Left kidney (tissue), 2 donors: ENCODE data around the gene SUDS3. TPM values are rescaled to one million over a fixed set of nuclear protein-coding genes. Genes with fewer than 3 reads are reported as not detected.
A peak's percentile ranks its signal among the peaks of the same experiment; 100 is the strongest.

Experiments used
- DNase-seq: peaks from one replicate; pipeline ENCODE4 v3.0.0-alpha.2; 2013
- polyA plus RNA-seq: library from polyadenylated mRNA; unstranded; fragments of 120-200 nt; gene quantifications from one replicate; pipeline ENCODE4 v1.2.1, GENCODE V29; 2013; ENCODE audit not compliant: insufficient read length

Gene SUDS3
- polyA plus RNA-seq, 1 donor, result 60.3 TPM

GRCh38 chr12:118355843-118356242 lies 20.5 kb upstream of the SUDS3 start:
- DNase-seq, result no peak

DNA sequence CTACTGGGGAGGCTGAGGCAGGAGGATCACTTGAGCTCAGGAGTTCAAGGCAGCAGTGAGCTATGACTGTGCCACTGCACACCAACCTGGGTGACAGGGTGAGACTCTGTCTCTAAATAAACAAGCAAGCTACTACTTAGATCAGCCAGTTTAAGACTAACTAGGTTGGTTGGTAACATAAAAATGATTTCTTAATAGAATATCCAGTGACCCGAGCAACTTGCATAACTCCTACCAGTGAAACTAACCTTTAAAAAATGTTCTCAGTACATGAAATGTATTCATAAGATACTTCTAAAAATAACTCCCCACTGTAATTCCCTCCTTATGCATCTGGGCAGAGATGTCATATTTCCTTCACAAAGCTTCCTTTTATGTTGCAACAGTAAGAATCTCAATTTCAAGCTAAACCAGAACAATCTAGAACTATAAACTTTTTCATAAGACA lies 19.5 kb upstream of the SUDS3 start:
- DNase-seq, result no peak

DNA sequence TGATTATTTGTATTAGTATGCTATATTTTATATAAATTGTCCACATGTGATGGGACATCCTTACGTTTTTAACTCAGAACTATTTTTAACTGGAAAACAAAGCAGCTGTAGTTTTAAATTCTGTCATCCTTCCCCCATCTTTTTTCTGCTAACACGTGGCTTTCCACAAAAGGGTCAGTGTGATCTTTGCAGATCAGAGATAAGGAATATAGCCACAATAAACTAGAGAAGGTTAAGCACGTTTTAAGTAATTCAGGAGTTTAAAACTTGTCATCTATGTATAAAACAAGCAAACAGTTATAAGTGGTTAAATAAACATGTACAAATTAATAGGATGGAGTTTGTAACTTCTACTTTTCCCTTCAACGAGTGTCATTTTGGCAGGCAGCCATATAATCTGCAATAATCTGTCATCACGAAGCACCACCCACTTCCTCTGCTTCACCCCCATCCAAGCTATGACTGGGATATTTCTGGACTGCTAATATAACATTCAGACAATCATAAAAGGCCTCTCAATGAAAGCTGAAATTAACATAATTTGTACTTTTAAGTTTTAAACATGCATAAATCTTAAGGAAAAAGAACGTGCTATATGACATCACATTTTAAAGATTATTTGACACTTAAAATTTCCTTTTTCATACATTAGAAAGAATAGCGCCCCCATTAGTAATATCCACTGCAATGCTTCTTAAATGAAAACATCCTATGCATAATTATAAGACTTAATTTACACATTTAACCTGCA lies 18.9 kb upstream of the SUDS3 start:
- no peak for DNase-seq

DNA sequence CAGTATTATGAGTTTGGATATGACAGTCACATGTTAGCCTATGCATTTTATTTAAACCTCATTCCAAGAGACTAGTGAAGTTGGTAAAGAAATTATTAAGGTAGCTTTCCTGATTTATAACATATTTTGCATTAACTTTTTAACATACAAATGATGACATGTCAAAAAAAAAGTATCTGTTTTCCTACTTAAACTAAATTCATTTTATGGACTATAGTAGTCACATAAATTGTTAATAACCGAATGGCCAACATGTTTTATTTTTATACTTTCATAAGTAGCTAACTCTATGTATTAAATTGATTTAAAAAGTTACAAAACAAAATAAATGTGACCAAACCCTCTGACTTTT lies 18.4 kb upstream of the SUDS3 start:
- no peak for DNase-seq

DNA sequence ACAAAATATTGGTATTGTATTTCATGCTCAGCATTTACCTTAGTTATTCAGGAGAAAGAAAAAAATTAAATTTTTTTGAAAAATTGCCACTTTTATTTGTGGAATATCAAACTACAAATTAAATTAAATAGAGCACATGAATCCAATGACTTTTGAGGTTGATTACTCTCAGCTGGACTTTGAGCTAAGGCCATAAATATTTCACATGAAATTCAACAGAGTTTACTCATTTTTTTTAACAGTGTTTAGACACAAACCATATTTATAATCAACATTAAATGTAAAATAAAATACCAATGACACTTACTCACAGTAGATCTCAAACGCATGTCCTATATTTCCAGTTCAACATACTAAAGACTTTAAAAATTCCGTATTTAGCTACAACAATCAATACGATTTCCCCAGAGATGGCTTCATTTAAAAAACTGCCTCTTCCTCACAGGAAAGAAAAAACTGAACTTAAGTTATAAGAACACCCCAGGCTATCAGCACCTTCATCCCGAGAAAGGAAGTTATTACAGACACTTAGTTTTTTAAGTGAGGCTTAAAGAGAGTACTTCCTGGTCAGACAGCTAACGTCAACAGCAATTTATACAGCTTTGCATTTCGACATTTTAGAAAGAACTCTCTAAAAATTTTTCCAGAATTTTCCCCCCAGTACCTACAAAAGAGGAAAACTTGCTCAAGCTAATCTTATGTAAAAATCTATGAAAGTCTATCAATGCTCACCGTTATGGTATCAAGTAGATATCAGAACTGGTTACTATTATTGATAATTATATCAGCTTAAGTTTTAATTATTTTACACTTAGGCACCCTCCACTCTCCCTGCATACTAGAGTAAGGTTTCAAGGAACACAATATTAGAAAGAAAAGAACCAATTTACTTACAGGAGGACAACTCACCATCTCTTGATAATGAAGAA lies 17.5 kb upstream of the SUDS3 start:
- no peak for DNase-seq

- no peak for DNase-seq
These were observed 16.8 kb upstream of the SUDS3 start for GRCh38 chr12:118359541-118359915.

- no peak for DNase-seq
These were observed 15.3 kb upstream of the SUDS3 start for GRCh38 chr12:118361092-118361404.

- DNase-seq, result no peak
These were observed 14.5 kb upstream of the SUDS3 start for GRCh38 chr12:118361889-118362288.

- no peak for DNase-seq
These were observed 7.5 kb upstream of the SUDS3 start for GRCh38 chr12:118368821-118369220.

DNA sequence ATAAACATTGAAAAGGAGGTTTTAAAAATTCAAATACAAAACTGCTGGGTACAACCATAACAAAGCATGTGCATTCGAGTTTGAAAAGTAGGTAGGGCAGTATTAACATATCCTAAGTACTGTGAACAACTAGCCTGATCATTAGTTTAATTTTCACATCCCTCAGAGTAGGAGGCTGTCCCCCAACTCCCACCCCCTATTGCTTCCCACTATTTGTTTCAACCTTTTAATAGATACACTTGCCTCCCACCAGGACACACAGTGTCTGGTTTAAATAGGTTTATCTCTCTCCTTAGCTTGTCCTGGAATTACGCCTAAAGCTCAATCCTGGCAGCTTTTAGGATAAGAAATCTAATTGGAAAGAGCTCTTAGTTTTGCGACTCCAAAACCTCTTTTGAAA lies 5.8 kb upstream of the SUDS3 start:
- no peak for DNase-seq

DNA sequence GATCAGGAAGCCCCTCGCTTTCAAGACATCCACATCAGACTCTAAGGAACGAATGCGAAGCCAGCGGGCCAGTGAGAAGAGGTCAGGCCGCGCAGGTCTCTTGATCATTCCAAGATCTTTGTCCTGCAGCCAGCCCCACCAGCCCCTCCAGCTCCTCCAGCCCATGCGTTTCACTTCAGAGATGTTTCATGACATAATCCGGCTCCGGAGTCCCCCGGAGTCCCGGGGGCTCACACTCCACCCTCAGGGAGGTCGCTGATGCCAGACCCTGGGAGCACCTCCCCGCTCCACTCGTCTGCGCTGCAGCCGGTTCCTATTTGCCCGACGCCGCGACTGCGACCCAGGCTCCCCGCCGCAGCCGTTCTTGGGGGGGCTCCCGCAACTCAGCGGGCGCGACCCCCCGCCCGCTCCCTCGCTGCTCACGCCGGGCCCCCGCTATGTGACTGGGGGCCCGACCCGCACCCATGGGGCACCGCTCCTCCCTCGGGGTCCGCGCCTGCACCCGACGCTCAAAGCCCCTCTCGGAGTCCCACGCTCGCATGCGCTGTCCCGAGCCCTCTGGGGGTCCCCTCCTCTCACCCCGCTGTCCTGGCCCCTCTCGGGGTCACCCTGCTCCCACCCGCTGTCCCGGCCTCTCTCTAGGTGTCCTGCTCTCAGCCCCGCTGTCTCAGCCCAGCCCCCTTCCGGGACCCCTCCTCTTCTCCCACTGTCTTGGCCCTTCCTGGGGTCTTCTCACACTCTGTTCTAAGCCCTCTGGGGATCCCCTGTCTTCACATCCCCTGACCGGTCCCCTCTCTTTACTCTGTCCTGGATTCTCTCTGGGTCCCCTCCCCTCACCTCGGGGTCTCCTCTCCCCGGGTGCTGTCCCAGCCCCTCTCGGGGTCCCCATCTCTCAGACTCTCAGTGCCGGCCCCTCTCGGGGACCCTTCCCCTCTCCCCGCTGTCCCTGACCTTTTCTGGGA lies 4.8 kb upstream of the SUDS3 start:
- no peak for DNase-seq

DNA sequence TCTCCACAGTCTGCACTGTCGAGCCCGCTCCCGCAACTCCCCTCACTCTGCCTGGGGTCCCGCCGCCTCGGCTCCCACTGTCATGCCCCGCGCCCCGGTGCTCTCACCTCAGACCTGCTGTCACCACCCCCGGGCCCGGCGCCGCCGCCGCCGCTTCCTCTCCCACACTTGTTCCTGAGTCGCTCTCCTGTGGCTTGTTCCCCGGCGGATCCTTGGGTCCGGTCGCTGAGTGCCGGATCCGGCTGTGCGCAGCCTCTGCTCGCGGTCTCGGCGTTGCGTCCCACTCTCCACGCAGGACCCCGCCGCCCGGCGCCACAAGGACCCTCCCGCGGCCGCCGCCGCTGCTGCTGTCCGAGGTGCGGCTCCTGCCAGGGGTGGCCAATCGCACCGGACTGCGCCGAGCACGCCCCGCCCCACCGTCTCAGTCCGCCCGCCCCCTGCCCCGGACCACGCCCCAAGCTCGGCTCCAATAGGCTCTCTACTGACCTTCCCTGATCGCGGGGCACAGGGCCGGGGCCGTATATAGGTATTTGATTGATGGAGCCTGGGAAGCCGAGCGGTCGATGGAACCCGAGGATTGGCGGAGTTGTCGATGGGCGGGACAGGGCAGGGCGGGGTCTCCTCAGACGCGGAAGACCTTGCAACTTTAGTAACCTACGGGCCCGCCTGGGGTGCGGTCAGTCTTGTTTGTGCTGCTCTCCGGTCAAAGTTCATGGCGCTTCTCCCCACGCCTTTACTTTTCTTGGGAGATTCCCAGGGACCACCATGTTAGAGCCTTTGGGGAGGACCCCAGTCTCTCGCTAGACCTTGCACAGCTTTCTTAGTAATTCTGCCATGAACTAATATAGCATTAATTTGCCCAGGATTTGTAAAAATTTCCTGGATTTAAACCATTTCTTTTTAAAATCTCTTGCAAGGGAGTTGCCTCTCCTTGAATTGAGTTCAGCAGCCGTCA lies 3.5 kb upstream of the SUDS3 start, which contains the start of gene TAOK3:
Gene TAOK3 (minus strand): TSS at position 367 of the 955 bp plus-strand sequence. CDS start 117,340 bp downstream, outside the sequence.
- DNase-seq, result peak; percentile 97

DNA sequence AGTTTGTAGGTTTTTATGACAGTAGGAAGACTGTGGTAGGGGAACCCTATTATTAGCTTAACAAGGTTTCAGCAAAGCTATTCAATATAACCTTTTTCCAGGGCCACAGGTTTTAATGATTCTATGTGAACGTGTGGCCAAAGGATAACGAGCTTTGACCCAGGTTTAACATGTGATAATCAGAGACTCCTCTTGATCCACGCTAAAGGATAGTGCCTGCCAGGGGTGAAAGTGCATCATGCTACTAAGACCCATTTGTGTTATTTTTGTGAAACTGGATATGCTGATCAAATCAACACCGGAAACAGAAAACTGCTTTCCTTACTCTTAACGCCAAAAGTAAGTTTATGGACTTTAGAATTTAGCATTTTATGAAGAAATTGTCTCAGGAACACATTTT lies 2.7 kb upstream of the SUDS3 start:
- DNase-seq, result no peak

- DNase-seq, result no peak
These were observed 2.1 kb upstream of the SUDS3 start for GRCh38 chr12:118374126-118374725.

DNA sequence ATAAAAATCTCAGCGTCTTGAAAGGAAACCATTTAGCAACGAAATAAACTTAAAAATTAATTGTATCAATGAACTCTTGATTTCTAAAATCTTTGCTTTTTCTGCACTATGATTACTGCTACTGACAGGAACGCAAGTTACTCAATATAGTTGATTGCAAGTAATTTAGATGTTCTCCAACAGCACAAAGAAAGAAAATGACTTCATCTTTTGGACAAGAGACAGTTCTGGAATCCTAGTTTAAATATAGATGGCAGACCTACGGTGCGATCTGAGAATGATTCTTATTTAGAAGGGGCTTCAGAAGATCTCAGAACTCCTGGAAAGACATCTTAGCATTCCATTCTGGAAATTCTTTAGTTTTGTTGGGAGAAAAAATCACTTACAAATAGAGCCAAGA lies 1.4 kb upstream of the SUDS3 start:
- no peak for DNase-seq

DNA sequence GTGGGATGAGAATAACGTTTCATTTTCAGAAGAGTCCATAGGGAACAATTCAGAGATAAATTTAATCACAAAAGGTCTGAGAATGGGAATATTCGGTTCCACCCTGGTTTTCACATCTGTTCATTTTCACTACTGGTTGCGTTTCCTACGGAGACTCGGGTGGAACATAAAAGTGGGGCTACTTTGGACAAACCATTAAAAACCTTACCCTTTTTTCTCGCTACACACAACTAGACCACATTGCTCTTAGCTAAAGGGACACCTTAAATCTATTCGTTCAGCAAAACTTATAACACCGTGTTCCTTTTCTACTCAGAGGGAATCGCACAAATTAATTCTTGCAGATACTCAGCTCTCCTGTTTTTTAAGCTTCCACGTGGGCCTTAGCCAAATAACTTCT lies 1.0 kb upstream of the SUDS3 start:
- no peak for DNase-seq

DNA sequence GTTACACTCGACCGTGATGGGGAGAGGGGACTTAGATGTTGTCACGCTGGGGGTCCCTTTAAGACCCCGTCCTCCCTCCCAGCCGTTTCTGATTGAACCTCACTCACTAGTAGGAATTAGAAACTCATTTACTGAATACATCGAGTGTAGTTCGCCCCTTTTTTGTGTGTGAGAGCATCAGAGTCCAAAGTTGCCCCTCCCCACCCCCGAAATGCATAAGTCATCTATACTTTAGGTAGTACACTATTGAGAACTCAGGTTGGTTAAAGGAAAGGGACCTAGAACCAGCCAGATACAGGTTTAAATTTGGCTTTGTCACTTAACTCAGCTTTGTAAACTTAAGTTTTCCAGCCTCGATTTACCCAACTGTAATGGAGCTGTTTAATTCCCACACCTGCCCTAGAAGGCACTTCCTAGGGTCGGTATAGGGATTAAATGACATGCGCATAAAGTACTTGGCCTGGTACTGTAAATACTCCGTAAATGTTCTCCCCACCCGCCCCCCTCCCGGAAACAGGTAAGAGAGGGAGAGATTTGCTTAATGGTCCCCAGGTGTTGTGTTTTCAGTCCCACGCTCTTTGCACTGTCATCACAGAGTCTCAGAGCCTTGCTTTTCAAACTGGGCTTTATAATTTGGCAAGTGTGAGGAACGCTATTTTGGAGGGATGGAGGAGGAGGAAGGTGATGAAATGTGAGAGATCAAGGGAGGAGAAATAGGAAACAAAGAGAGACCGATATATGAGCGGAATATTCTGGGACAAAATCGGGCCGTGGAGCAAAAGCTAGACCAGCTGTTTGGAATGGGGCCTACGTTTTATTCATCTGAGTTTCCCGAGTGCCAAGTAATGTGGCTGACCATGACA lies 897 bp downstream of the SUDS3 start:
- no peak for DNase-seq

GRCh38 chr12:118377884-118378470 lies 1.6 kb downstream of the SUDS3 start:
- peak; percentile 68 for DNase-seq

- no peak for DNase-seq
These were observed 15.1 kb downstream of the SUDS3 start for GRCh38 chr12:118391424-118391823.
